HCT116 (cell line): Measurements from ENCODE around the gene CLEC19A. TPM values are rescaled to one million over a fixed set of nuclear protein-coding genes. Genes with fewer than 3 reads are reported as not detected.

Experiments
- ATAC-seq: fragments of 200-7000 bp; cut with Tn5 transposase; 2 replicates; pipeline ENCODE4 v1.9.1; 2020; ENCODE audit warnings: mild to moderate bottlenecking, moderate library complexity
- BruUV-seq: library from RNA; stranded (reverse); fragments of 400-500 nt; replicated peaks from 2 replicates; lab custom pipeline; 2021; lab: Mats Ljungman, UMichigan
- CTCF ChIA-PET: fragments of 300-600 bp; sonication (Branson Sonifier 250); formaldehyde crosslinking; loops from one replicate; lab custom pipeline; 2021; ENCODE audit warnings: antibody characterized with exemption; lab: Charles Lee
- POLR2A ChIA-PET: fragments of 300-600, 350-600 bp; sonication (Branson Sonifier 250); formaldehyde crosslinking; loops from one replicate; lab custom pipeline; 2021; ENCODE audit warnings: antibody characterized with exemption; lab: Charles Lee
- RAD21 ChIA-PET, 2 experiments: fragments of 300-600 bp; sonication (Branson Sonifier 250); formaldehyde crosslinking; loops; one replicate each; lab custom pipeline; 2023; ENCODE audit warnings: low total read pairs in 2 of 2; ENCODE audit not compliant: uncharacterized antibody in 2 of 2, unreplicated experiment in 2 of 2, low non-redundant PET in 1 of 2; lab: Charles Lee
- DNase-seq: peaks from one replicate; pipeline ENCODE4 v3.0.0-alpha.2; 2010; ENCODE audit warnings: low read depth, low spot score
- H2AFZ ChIP-seq: fragments of 200-600 bp; shearing (Covaris generic), sonication (generic); 2 replicates; pipeline ENCODE4 v1.6.1; 2017; ENCODE audit warnings: low read depth, mixed run types, mixed read lengths, antibody characterized with exemption, low read length; ENCODE audit not compliant: poor library complexity, severe bottlenecking
- H3K27ac ChIP-seq: 2 replicates; pipeline ENCODE4 v1.5.1; 2012; ENCODE audit warnings: low read depth, low read length
- H3K27me3 ChIP-seq: fragments of 200-600 bp; sonication (generic); 2 replicates; pipeline ENCODE4 v1.6.1; 2016; ENCODE audit warnings: mixed run types, low read length, mixed read lengths; ENCODE audit not compliant: insufficient read depth
- H3K36me3 ChIP-seq, 2 experiments: fragments of 200-500 bp in 1 of 2; fragments of 200-600 bp in 1 of 2; sonication (Bioruptor generic) in 1 of 2; sonication (generic) in 1 of 2; 2 replicates each; pipeline versions ENCODE4 v1.5.1 to v1.6.1; 2014 to 2016; ENCODE audit warnings: low read length in 2 of 2, inconsistent platforms in 1 of 2, mixed read lengths in 1 of 2, mixed run types in 1 of 2; ENCODE audit not compliant: insufficient read depth in 2 of 2, control insufficient read depth in 1 of 2
- H3K4me1 ChIP-seq, 2 experiments: fragments of 200-600 bp in 1 of 2; sonication (generic) in 1 of 2; 2 replicates each; pipeline versions ENCODE4 v1.5.1 to v1.6.1; 2012 to 2017; ENCODE audit warnings: low read length in 2 of 2, inconsistent platforms in 1 of 2, mild to moderate bottlenecking in 1 of 2, mixed read lengths in 1 of 2, mixed run types in 1 of 2, moderate library complexity in 1 of 2; ENCODE audit not compliant: insufficient read depth in 2 of 2, control insufficient read depth in 1 of 2
- H3K4me2 ChIP-seq: fragments of 200-600 bp; sonication (generic); 2 replicates; pipeline ENCODE4 v1.6.1; 2017; ENCODE audit warnings: mixed run types, low read length, mixed read lengths
- H3K4me3 ChIP-seq, 2 experiments: fragments of 200-600 bp in 1 of 2; sonication (generic) in 1 of 2; replicated peaks in 1 of 2; 2 replicates each; pipeline ENCODE4 v1.5.1; 2011 to 2016; ENCODE audit warnings: low read length in 2 of 2, control low read depth in 1 of 2, low read depth in 1 of 2, mild to moderate bottlenecking in 1 of 2, mixed read lengths in 1 of 2, mixed run types in 1 of 2
- H3K79me2 ChIP-seq: fragments of 200-600 bp; sonication (generic); 2 replicates; pipeline ENCODE4 v1.6.1; 2017; ENCODE audit warnings: mild to moderate bottlenecking, mixed run types, low read length, moderate library complexity, mixed read lengths; ENCODE audit not compliant: insufficient read depth
- H3K9ac ChIP-seq: fragments of 200-600 bp; sonication (generic); 2 replicates; pipeline ENCODE4 v1.6.1; 2016; ENCODE audit warnings: low read length, mixed read lengths
- H3K9me2 ChIP-seq: fragments of 200-600 bp; sonication (generic), shearing (Covaris generic); 2 replicates; pipeline ENCODE4 v1.6.1; 2017; ENCODE audit warnings: mixed run types, mild to moderate bottlenecking, moderate library complexity; ENCODE audit not compliant: insufficient read depth
- H3K9me3 ChIP-seq, 2 experiments: fragments of 200-500 bp in 1 of 2; fragments of 200-600 bp in 1 of 2; sonication (Bioruptor generic) in 1 of 2; sonication (generic) in 1 of 2; 2 replicates each; pipeline ENCODE4 v1.6.1; 2014 to 2017; ENCODE audit warnings: low read length in 2 of 2, mixed read lengths in 2 of 2, inconsistent platforms in 1 of 2, low read depth in 1 of 2, mild to moderate bottlenecking in 1 of 2, mixed run types in 1 of 2, moderate library complexity in 1 of 2; ENCODE audit not compliant: control insufficient read depth in 1 of 2, insufficient read depth in 1 of 2
- H4K20me1 ChIP-seq: fragments of 200-600 bp; sonication (generic), shearing (Covaris generic); 2 replicates; pipeline ENCODE4 v1.6.1; 2017; ENCODE audit warnings: mixed run types, mild to moderate bottlenecking, moderate library complexity; ENCODE audit not compliant: insufficient read depth
- CTCF ChIP-seq, 3 experiments: fragments of 200-600 bp in 1 of 3; sonication (generic) in 1 of 3; IDR thresholded peaks in 2 of 3; conservative IDR thresholded peaks in 1 of 3; 2 replicates each; pipeline ENCODE4 v1.5.1; 2012 to 2017; ENCODE audit warnings: low read depth in 2 of 3, low read length in 2 of 3, antibody characterized with exemption in 1 of 3, borderline replicate concordance in 1 of 3, control low read depth in 1 of 3, mild to moderate bottlenecking in 1 of 3, mixed read lengths in 1 of 3, mixed run types in 1 of 3, moderate library complexity in 1 of 3; ENCODE audit not compliant: insufficient read depth in 1 of 3
- EGR1 ChIP-seq: IDR thresholded peaks from 2 replicates; pipeline ENCODE4 v1.6.1; 2012; ENCODE audit warnings: low read depth
- EZH2 ChIP-seq: fragments of 200-600 bp; sonication (generic); IDR thresholded peaks from 2 replicates; pipeline ENCODE4 v1.6.1; 2017; ENCODE audit warnings: antibody characterized with exemption, mixed run types
- FOSL1 ChIP-seq: IDR thresholded peaks from 2 replicates; pipeline ENCODE4 v1.6.1; 2012; ENCODE audit warnings: low read depth
- POLR2AphosphoS5 ChIP-seq: IDR thresholded peaks from 2 replicates; pipeline ENCODE4 v1.6.1; 2011; ENCODE audit warnings: mild to moderate bottlenecking, low read depth, low read length, moderate library complexity
- SIN3A ChIP-seq: IDR thresholded peaks from 2 replicates; pipeline ENCODE4 v1.6.1; 2012; ENCODE audit warnings: low read depth
- SRF ChIP-seq: IDR thresholded peaks from 2 replicates; pipeline ENCODE4 v1.6.1; 2012; ENCODE audit warnings: low read depth
- ZBTB33 ChIP-seq: IDR thresholded peaks from 2 replicates; pipeline ENCODE4 v1.6.1; 2011; ENCODE audit warnings: mild to moderate bottlenecking, low read length, moderate library complexity; ENCODE audit not compliant: insufficient replicate concordance; ENCODE audit errors: extremely low read depth
- ZFX ChIP-seq: fragments of 450-650 bp; IDR thresholded peaks from 2 replicates; pipeline ENCODE4 v1.6.1; 2017
- intact Hi-C: fragments of 100-400 bp; cut with micrococcal nuclease; formaldehyde crosslinking; loops from 2 replicates; pipeline ENCODE4 v1.10.0; 2022
- total RNA-seq: library from RNA; stranded (reverse); gene quantifications from one replicate; pipeline ENCODE4 v1.2.1, GENCODE V29; 2021; ENCODE audit not compliant: unreplicated experiment

The CLEC19A gene
- total RNA-seq, 1 experiment from 2014 or later, result not detected

- Histone ChIP-seq H3K79me2 (no peaks in the 10 kb centered on the region), H3K27ac (no peak overlapping the region), H3K4me3 (no peak overlapping the region), H3K4me2 (no peak overlapping the region), H2AFZ (no peak overlapping the region), H3K27me3 (no peaks in the 10 kb centered on the region), H3K9me2 (no peaks in the 10 kb centered on the region), H3K36me3 (no peaks in the 10 kb centered on the region), H3K9ac (no peak overlapping the region), H4K20me1 (no peaks in the 10 kb centered on the region), H3K9me3 (no peaks in the 10 kb centered on the region), H3K4me1 (no peaks in the 10 kb centered on the region)
- ChIA-PET POLR2A (no interaction called here), RAD21 (no interaction called here), CTCF (no interaction called here)
- no peak for TF ChIP-seq EZH2
- TF ChIP-seq EGR1, result no peak
- TF ChIP-seq ZFX, result no peak
- TF ChIP-seq FOSL1, result no peak
- no peak for TF ChIP-seq ZBTB33
- no peak for TF ChIP-seq SRF
- no peak for TF ChIP-seq CTCF (IDR thresholded peaks at IDR 0.05 in 2 of 3, conservative IDR thresholded peaks at IDR 0.05 in 1 of 3; ENCODE audit: borderline replicate concordance in 1 of 3, insufficient read depth in 1 of 3, low read depth in 2 of 3, low read length in 2 of 3)
- TF ChIP-seq SIN3A, result no peak
- no peak for TF ChIP-seq POLR2AphosphoS5
- no TSS peak for BruUV-seq
- no peak for ATAC-seq
- DNase-seq, result no peak
- intact Hi-C loops, result no loop called here
These were observed 70.8 kb downstream of the CLEC19A start for GRCh38 chr16:19356024-19356952.
